Omental fat pad (tissue), 4 donors: ENCODE measurements around the gene SLC25A21. TPM values are rescaled to one million over a fixed set of nuclear protein-coding genes. Genes with fewer than 3 reads are reported as not detected.

Experiments
- ATAC-seq: fragments of 150-250 bp; one replicate; pipeline ENCODE4 v1.9.1; 2016; ENCODE audit warnings: mild to moderate bottlenecking, moderate library complexity; ENCODE audit not compliant: low FRiP score
- DNase-seq: peaks from one replicate; pipeline ENCODE4 v3.0.0-alpha.2; 2019; ENCODE audit warnings: low spot score
- total RNA-seq, 4 donors: library from RNA; depleted of rRNA; stranded (reverse); fragments of >200 nt; gene quantifications; one replicate each; pipeline ENCODE4 v1.1.0, GENCODE V29; 2016
- TF ChIP-seq, protein P1 (sequence below), 3 donors: fragments of 450-650 bp; IDR thresholded peaks; one replicate each; pipeline ENCODE4 v1.5.1; 2016 to 2017; ENCODE audit warnings: antibody characterized with exemption in 3 of 3, mild to moderate bottlenecking in 3 of 3, moderate library complexity in 2 of 3

The SLC25A21 gene
- total RNA-seq, 4 donors from 2014 or later: 0.38 to 1.4 TPM; not detected in 2

- TF ChIP-seq, protein P1, sequence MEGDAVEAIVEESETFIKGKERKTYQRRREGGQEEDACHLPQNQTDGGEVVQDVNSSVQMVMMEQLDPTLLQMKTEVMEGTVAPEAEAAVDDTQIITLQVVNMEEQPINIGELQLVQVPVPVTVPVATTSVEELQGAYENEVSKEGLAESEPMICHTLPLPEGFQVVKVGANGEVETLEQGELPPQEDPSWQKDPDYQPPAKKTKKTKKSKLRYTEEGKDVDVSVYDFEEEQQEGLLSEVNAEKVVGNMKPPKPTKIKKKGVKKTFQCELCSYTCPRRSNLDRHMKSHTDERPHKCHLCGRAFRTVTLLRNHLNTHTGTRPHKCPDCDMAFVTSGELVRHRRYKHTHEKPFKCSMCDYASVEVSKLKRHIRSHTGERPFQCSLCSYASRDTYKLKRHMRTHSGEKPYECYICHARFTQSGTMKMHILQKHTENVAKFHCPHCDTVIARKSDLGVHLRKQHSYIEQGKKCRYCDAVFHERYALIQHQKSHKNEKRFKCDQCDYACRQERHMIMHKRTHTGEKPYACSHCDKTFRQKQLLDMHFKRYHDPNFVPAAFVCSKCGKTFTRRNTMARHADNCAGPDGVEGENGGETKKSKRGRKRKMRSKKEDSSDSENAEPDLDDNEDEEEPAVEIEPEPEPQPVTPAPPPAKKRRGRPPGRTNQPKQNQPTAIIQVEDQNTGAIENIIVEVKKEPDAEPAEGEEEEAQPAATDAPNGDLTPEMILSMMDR (IDR thresholded peaks at IDR 0.05): no peak
- DNase-seq (no peak), ATAC-seq (no peak)
Observed at GRCh38 chr14:36822685-36823084, 349.7 kb downstream of the SLC25A21 start.

DNA sequence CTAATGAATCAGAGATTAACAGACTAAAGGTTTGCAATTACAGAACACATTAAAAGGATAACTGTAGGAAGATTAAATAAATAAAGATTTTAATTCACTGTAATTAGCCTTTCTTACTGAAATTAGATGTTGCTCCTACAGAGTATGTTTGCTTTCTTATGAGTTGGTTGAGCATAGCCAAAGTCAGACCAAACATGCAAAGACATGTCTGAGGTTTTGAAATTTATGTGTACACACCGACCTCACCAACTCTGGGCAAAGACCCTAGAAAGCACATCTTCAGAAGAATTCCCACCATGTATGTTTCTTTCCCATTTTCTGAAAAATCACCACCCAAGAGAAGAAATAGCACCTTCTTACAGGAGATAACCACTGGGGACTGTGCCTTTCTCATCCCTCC lies 351.5 kb downstream of the SLC25A21 start:
- TF ChIP-seq, protein P1 (IDR thresholded peaks at IDR 0.05): no peak
- DNase-seq: no peak
- no peak for ATAC-seq

- TF ChIP-seq, protein P1 (IDR thresholded peaks at IDR 0.05): no peak
Observed at GRCh38 chr14:36820111-36820709, 352.2 kb downstream of the SLC25A21 start.

GRCh38 chr14:36818794-36819384 lies 353.5 kb downstream of the SLC25A21 start:
- ATAC-seq: no peak
- TF ChIP-seq, protein P1 (IDR thresholded peaks at IDR 0.05): no peak
- no peak for DNase-seq

More at GRCh38 chr14:36820111-36820709, 352.2 kb downstream of the SLC25A21 start:
- DNase-seq: no peak
- ATAC-seq: no peak

- ATAC-seq (no peak), DNase-seq (no peak)
- TF ChIP-seq, protein P1 (IDR thresholded peaks at IDR 0.05): no peak
Observed at GRCh38 chr14:36818246-36818645, 354.2 kb downstream of the SLC25A21 start.

DNA sequence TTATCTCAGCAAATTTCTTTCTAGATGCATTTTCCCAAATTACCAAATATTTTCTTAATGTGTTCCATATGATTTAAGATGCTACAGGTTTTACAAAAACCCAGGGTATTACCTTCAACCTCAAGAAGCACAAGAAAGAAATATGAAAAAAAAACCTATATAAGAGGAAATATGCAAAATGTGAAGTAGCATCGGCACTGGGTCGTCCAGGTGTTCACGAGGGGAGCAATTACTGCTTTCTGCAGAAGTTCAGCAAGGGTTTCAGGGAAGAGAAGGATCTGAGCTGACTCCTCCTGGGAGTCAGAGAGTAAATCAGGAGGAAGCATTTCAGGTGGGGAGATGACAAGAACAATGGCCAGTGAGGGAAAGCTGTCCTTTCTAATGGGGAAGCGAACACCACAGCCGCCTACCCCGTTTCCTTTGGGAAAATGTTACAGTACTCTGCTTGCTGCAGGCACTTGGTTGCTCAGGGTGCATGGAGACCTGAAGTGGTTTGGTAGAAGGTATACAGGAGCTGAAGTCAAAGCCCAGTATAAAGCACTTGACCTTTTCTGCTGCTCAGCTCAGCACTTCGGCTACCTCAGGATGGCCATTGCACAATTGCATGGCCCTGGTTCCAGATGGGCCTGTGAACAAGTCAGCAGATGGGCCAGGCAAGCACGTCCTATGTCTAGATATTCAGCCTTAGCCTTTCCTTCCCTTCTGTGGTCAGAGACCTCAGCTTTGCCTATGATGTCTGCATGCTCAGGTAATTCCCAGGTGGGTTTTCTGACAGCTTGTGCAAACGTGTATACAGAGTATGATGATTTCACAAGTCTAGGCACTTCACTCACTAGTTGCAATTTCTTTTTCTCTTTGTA lies 355.1 kb downstream of the SLC25A21 start:
- no peak for DNase-seq
- TF ChIP-seq, protein P1 (IDR thresholded peaks at IDR 0.05): no peak
- ATAC-seq: no peak
